ENCODE results near the gene SARM1. TPM values are rescaled to one million over a fixed set of nuclear protein-coding genes. Genes with fewer than 3 reads are reported as not detected.
A peak's percentile ranks its signal among the peaks of the same experiment; 100 is the strongest.

SARM1 gene
- total RNA-seq, 1 donor from 2014 or later, result 10.1 TPM

GRCh38 chr17:28385406-28385805 lies 13.9 kb downstream of the SARM1 start:
- peaks cover 23% of the 10 kb centered on the region for H3K4me1 ChIP-seq
- H3K27ac ChIP-seq, result no peak overlapping the region
- TF ChIP-seq CTCF (IDR thresholded peaks at IDR 0.05) (no peak), POLR2AphosphoS5 (IDR thresholded peaks at IDR 0.05; ENCODE audit: insufficient read depth in 1 of 2, low read depth in 1 of 2) (no peak)
- no peaks in the 10 kb centered on the region for H3K27me3 ChIP-seq
- H3K4me3 ChIP-seq, result peak overlapping the region in 1 of 2 donors; percentile 40
- H3K36me3 ChIP-seq, result peaks cover 0 to 26% of the 10 kb centered on the region in 2 donors
- DNase-seq (ENCODE audit: extremely low spot score in 2 of 2), result no peak
- no peaks in the 10 kb centered on the region for H3K9me3 ChIP-seq
- intact Hi-C loops (cut with DNase I), result no loop called here

GRCh38 chr17:28386391-28386790 lies 14.9 kb downstream of the SARM1 start:
- DNase-seq (ENCODE audit: extremely low spot score in 2 of 2), result no peak
- H3K4me3 ChIP-seq, result no peak overlapping the region
- no peak for TF ChIP-seq POLR2AphosphoS5 (IDR thresholded peaks at IDR 0.05; ENCODE audit: insufficient read depth in 1 of 2, low read depth in 1 of 2)
- no peak for TF ChIP-seq CTCF (IDR thresholded peaks at IDR 0.05)
- TF ChIP-seq POLR2A (IDR thresholded peaks at IDR 0.05), result no peak
- H3K27me3 ChIP-seq, result no peaks in the 10 kb centered on the region
- no peak overlapping the region for H3K27ac ChIP-seq
- H3K36me3 ChIP-seq, result peaks cover 0 to 36% of the 10 kb centered on the region in 2 donors
- intact Hi-C loops (cut with DNase I), result no loop called here
- H3K9me3 ChIP-seq, result no peaks in the 10 kb centered on the region
- H3K4me1 ChIP-seq, result peaks cover 16% of the 10 kb centered on the region

GRCh38 chr17:28388106-28388505 lies 16.6 kb downstream of the SARM1 start:
- intact Hi-C loops (cut with DNase I), result no loop called here
- TF ChIP-seq CTCF (IDR thresholded peaks at IDR 0.05), result no peak
- no peak for TF ChIP-seq POLR2A (IDR thresholded peaks at IDR 0.05)
- TF ChIP-seq POLR2AphosphoS5 (IDR thresholded peaks at IDR 0.05; ENCODE audit: insufficient read depth in 1 of 2, low read depth in 1 of 2), result no peak
- Histone ChIP-seq H3K27ac (no peak overlapping the region), H3K9me3 (no peaks in the 10 kb centered on the region), H3K27me3 (no peaks in the 10 kb centered on the region), H3K4me1 (peaks cover 13% of the 10 kb centered on the region), H3K36me3 (peaks cover 0 to 44% of the 10 kb centered on the region in 2 donors), H3K4me3 (no peak overlapping the region)
- peak in 1 of 2 donors; percentile 81 for DNase-seq (ENCODE audit: extremely low spot score in 2 of 2)

- intact Hi-C loops (cut with DNase I), result no loop called here
- no peak for DNase-seq (ENCODE audit: extremely low spot score in 2 of 2)
- TF ChIP-seq POLR2AphosphoS5 (IDR thresholded peaks at IDR 0.05; ENCODE audit: insufficient read depth in 1 of 2, low read depth in 1 of 2) (no peak), POLR2A (IDR thresholded peaks at IDR 0.05) (no peak), CTCF (IDR thresholded peaks at IDR 0.05) (no peak)
Measured at GRCh38 chr17:28390141-28390540, 18.6 kb downstream of the SARM1 start.

DNA sequence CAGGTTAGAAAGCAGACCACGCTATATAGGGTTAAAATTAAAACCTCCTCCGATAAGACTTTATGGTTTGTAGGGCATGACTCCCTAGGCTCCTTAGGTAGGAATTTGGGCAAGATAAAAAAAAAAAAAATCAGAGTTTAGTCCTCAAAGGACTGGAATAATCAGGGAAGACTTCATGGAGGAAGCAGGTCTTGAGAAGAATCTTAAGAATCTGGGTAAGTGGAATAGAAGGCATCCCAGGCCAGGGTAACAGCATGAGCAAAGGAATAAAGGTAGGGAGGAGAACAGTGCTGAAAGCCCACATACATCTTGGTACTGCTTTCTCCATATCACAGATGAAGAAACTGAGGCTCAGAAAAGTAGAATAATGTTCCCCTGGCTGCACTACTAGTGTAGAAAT lies 19.1 kb downstream of the SARM1 start:
- Histone ChIP-seq H3K27me3 (no peaks in the 10 kb centered on the region), H3K4me1 (no peaks in the 10 kb centered on the region), H3K27ac (no peak overlapping the region), H3K36me3 (peaks cover 0 to 44% of the 10 kb centered on the region in 2 donors), H3K9me3 (no peaks in the 10 kb centered on the region), H3K4me3 (no peak overlapping the region)
- DNase-seq (ENCODE audit: extremely low spot score in 2 of 2), result no peak
- intact Hi-C loops (cut with DNase I), result no loop called here
- TF ChIP-seq POLR2A (IDR thresholded peaks at IDR 0.05) (no peak), POLR2AphosphoS5 (IDR thresholded peaks at IDR 0.05; ENCODE audit: insufficient read depth in 1 of 2, low read depth in 1 of 2) (no peak), CTCF (IDR thresholded peaks at IDR 0.05) (no peak)

More at GRCh38 chr17:28390141-28390540, 18.6 kb downstream of the SARM1 start:
- H3K4me1 ChIP-seq, result peaks cover 3% of the 10 kb centered on the region
- no peaks in the 10 kb centered on the region for H3K27me3 ChIP-seq
- H3K27ac ChIP-seq, result no peak overlapping the region
- peaks cover 0 to 44% of the 10 kb centered on the region in 2 donors for H3K36me3 ChIP-seq
- no peaks in the 10 kb centered on the region for H3K9me3 ChIP-seq
- no peak overlapping the region for H3K4me3 ChIP-seq

Data from vagina (tissue), 2 donors.